GM12872 (cell line): ENCODE data around the gene RAVER2.

Experiments used
- TF ChIP-seq, protein P1 (sequence below): IDR thresholded peaks from 3 replicates; pipeline ENCODE4 v1.5.1; 2011; ENCODE audit warnings: low read depth, mild to moderate bottlenecking, low read length, moderate library complexity; ENCODE audit not compliant: insufficient read depth

Gene RAVER2

DNA sequence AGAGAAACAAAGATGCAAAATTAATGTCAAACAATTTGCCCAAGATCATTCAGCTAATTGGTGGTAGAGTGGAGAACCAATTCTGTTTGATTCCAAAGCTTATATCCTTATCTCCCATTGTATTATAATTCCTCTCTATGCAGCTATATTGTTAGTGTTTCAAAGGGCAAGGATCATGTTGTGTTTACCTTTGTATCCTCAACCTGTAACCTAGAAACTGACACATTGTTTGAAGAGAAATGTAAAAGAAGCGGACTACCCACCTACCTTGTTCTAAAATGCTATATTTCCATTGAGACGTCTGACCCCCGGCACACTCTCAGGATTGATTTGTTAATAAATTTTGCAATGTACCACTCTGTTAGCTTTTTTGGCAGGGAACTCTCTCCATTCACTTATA is 9.3 kb downstream of the RAVER2 start:
- TF ChIP-seq, protein P1, sequence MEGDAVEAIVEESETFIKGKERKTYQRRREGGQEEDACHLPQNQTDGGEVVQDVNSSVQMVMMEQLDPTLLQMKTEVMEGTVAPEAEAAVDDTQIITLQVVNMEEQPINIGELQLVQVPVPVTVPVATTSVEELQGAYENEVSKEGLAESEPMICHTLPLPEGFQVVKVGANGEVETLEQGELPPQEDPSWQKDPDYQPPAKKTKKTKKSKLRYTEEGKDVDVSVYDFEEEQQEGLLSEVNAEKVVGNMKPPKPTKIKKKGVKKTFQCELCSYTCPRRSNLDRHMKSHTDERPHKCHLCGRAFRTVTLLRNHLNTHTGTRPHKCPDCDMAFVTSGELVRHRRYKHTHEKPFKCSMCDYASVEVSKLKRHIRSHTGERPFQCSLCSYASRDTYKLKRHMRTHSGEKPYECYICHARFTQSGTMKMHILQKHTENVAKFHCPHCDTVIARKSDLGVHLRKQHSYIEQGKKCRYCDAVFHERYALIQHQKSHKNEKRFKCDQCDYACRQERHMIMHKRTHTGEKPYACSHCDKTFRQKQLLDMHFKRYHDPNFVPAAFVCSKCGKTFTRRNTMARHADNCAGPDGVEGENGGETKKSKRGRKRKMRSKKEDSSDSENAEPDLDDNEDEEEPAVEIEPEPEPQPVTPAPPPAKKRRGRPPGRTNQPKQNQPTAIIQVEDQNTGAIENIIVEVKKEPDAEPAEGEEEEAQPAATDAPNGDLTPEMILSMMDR, result no peak

DNA sequence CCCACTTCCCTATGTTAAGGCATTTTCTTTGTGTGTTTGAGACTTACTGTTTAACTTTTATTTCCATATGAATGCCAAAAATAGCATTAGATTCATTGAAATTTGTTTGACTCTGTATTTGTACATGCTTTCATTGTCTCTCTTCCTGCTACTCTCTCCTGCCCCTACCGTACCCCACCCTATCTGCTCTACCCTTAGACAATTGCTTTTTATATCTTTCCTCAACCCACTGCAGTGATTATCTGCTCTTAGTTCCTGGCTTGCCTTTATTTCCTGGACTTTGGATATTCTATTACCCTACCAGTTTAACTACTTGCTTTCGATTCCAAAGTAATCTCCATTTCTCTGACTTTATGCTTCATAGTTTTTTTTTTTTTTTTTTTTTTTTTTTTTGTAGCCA is 10.5 kb downstream of the RAVER2 start:
- TF ChIP-seq, protein P1, result no peak

DNA sequence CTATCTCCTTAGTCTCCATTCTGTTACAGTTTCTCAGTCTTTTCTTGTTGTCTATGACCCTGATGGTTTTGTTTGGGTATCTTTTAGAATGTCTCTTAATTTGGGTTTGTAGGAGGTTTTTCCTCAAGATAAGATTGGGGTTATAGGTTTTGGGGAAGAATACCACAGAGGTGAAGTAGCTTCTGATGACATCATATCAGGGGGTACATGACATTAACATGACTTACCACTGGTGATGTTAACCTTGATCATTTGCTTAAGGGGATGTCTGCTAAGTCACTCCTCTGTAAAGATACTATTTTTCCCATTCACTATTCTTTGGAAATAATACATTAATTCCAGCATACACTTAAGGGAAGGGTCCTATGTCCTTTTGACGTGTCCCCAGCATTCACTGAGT is 11.9 kb downstream of the RAVER2 start:
- TF ChIP-seq, protein P1, result no peak

DNA sequence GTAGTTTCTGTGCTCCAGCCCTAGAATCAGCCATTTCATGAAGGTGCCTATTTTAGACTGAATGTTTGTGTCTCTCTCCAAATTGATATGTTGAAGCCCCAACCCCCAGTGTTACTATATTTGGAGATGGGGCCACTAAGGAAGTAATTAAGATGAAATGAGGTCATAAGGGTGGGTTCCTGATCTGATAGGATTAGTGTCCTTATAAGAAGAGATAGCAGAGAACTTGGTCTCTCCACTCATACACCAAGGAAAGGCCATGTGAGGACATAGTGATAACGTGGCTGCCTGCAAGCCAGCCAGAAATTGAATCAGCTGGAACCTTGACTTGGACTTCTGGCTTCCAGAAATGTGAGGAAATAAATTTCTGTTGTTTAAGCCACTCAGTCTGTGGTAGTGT is 12.3 kb downstream of the RAVER2 start:
- TF ChIP-seq, protein P1, result no peak

DNA sequence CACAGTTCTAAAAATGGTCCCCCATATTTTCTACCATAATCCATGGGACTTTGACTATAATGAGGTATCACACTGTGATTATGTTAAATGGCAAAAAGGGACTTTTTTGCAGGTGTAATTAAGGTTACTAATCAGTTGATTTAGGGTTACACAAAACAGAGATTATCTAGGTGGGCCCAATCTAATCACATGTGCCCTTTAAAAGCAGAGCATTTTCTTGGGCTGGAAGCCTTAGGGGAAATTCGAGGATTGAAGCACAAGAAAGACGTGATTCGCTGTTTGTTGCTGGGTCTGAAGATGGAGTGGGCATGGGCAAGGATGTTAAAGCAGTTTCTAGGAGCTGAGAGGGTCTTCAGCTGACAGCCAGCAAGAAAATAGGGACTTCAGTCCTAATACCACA is 13.4 kb downstream of the RAVER2 start:
- TF ChIP-seq, protein P1, result no peak

DNA sequence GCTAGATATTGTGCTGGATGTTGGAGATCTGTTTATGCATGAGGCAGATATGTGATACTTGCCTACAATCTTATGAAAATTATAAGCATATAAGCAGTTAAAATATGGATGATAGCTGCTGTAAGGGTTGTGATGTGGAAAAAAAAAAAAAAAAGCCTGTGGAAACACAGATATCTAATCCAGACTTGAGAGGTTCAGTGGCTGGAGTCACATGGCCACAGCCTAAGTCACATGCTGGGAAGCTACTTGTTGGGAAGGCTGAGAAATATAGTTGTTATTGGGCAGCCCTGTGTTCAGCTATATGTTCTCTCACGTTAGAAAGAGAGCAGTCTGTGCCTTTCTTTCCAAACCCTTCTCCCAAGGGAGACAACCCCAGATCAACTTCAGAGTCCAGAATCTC is 15.1 kb downstream of the RAVER2 start:
- TF ChIP-seq, protein P1, result no peak

DNA sequence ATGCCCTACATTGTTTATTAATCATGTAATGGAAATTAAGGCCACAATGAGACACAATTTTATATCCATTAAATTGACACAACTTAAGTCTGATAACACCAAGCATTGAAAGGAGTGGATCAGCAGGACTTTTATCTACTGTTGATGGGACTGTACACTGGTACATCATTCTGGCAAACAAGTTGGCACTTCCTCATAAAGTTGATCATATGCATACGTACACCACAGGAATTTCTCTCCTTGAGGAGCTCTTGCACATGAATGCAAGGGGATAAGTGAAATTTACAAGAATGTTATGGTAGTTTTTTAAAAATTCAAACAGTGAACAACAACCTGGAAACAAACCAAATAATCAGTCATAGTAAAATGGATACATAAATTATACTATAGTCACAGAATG is 20.1 kb downstream of the RAVER2 start:
- TF ChIP-seq, protein P1, result no peak

DNA sequence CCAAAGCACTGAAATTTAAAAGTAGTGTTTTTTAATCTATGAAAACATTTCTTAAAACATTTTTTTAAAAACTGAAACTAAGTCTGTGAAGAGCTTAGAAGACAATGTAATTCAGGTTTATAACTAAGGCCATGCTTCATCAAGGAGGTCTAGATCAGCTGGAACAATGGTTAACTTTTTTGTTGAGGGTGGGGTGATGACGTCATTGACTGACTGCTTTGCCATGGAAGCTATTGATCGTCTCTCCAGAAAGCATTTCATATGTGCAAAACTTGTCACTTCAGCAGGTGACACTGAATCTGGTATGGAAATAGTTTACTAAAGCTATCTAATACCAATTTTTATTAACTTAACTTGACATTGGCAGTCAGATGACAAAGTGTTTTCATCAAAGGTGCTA is 21.0 kb downstream of the RAVER2 start:
- TF ChIP-seq, protein P1, result no peak
